ENCODE data around the gene NFKBIE. TPM values are rescaled to one million over a fixed set of nuclear protein-coding genes. Genes with fewer than 3 reads are reported as not detected.

NFKBIE gene
- total and polyA plus RNA-seq, 5 donors = 2.6 to 5.5 (median 4.3) TPM

- ATAC-seq = no peak
- no peak overlapping the region for H3K4me3 ChIP-seq (ENCODE audit: low read length)
- no peaks in the 10 kb centered on the region for H3K4me1 ChIP-seq (ENCODE audit: control insufficient read depth, insufficient read depth, low read length)
- no peaks in the 10 kb centered on the region for H3K27me3 ChIP-seq (ENCODE audit: control insufficient read depth, insufficient read depth)
- 64% methylated on average over 9 of the region's 9 CpGs for WGBS
- no peak for DNase-seq
- H3K9me3 ChIP-seq (ENCODE audit: control insufficient read depth, low read length) = no peaks in the 10 kb centered on the region
- intact Hi-C loops (cut with DNase I) = loop anchor here in 1 of 4 donors (10.0 kb wide), 1 partner anchor 56 kb away; no protein-coding TSS in a partner anchor
- H3K27ac ChIP-seq (ENCODE audit: low read length) = no peak overlapping the region
Observed at GRCh38 chr6:44278774-44279697, 13.7 kb upstream of the NFKBIE start.

- WGBS = 55% methylated on average over 3 of the region's 3 CpGs
- H3K4me3 ChIP-seq (ENCODE audit: low read length) = no peak overlapping the region
- no peaks in the 10 kb centered on the region for H3K4me1 ChIP-seq (ENCODE audit: control insufficient read depth, insufficient read depth, low read length)
- intact Hi-C loops (cut with DNase I) = loop anchor here in 1 of 4 donors (10.0 kb wide), 1 partner anchor 56 kb away; no protein-coding TSS in a partner anchor
- ATAC-seq (no peak), DNase-seq (no peak)
- no peaks in the 10 kb centered on the region for H3K27me3 ChIP-seq (ENCODE audit: control insufficient read depth, insufficient read depth)
- H3K9me3 ChIP-seq (ENCODE audit: control insufficient read depth, low read length) = no peaks in the 10 kb centered on the region
- no peak overlapping the region for H3K27ac ChIP-seq (ENCODE audit: low read length)
Observed at GRCh38 chr6:44278315-44278714, 13.0 kb upstream of the NFKBIE start.

DNA sequence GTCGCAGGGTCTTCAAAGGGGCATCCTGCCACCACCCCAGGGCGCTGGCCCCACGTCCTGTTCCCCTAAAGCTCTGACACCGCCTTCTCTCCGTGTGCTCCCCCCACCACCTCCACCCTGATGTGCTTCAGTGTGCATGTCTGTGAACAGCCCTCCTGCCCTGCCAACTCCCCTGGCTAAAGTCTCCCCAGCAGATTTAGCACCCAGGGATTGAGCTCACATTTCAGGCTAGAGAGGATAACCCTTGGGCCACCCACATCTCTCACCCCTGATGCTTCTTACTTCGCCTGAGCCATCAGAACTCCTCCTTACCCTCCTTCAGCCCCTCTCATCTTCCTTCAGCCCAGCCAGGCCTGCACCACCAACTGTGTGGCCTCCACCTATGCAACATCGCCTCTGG is 12.4 kb upstream of the NFKBIE start:
- H3K4me1 ChIP-seq (ENCODE audit: control insufficient read depth, insufficient read depth, low read length) = no peaks in the 10 kb centered on the region
- ATAC-seq (no peak), DNase-seq (no peak)
- no peak overlapping the region for H3K27ac ChIP-seq (ENCODE audit: low read length)
- H3K27me3 ChIP-seq (ENCODE audit: control insufficient read depth, insufficient read depth) = no peaks in the 10 kb centered on the region
- WGBS = 70% methylated on average over 7 of the region's 7 CpGs
- H3K9me3 ChIP-seq (ENCODE audit: control insufficient read depth, low read length) = no peaks in the 10 kb centered on the region
- intact Hi-C loops (cut with DNase I) = loop anchor here in 1 of 4 donors (10.0 kb wide), 1 partner anchor 57 kb away; no protein-coding TSS in a partner anchor
- no peak overlapping the region for H3K4me3 ChIP-seq (ENCODE audit: low read length)

- no peaks in the 10 kb centered on the region for H3K9me3 ChIP-seq (ENCODE audit: control insufficient read depth, low read length)
- intact Hi-C loops (cut with DNase I) = loop anchor here in 1 of 4 donors (10.0 kb wide), 1 partner anchor 58 kb away; no protein-coding TSS in a partner anchor
- H3K27ac ChIP-seq (ENCODE audit: low read length) = no peak overlapping the region
- ATAC-seq (no peak), DNase-seq (no peak)
- H3K4me1 ChIP-seq (ENCODE audit: control insufficient read depth, insufficient read depth, low read length) = no peaks in the 10 kb centered on the region
- H3K4me3 ChIP-seq (ENCODE audit: low read length) = no peak overlapping the region
- no peaks in the 10 kb centered on the region for H3K27me3 ChIP-seq (ENCODE audit: control insufficient read depth, insufficient read depth)
- WGBS = 80% methylated on average over 23 of the region's 23 CpGs
Observed at GRCh38 chr6:44276667-44277640, 11.6 kb upstream of the NFKBIE start.

- ATAC-seq = peak; percentile 20 to 24
- WGBS = 12% methylated on average over 109 of the region's 109 CpGs
- Histone ChIP-seq H3K27ac (ENCODE audit: low read length) (no peak overlapping the region), H3K4me3 (ENCODE audit: low read length) (peak overlapping the region; percentile 14), H3K4me1 (ENCODE audit: control insufficient read depth, insufficient read depth, low read length) (no peaks in the 10 kb centered on the region), H3K9me3 (ENCODE audit: control insufficient read depth, low read length) (no peaks in the 10 kb centered on the region), H3K27me3 (ENCODE audit: control insufficient read depth, insufficient read depth) (no peaks in the 10 kb centered on the region)
- DNase-seq = no peak
- intact Hi-C loops (cut with DNase I) = loop anchor here in 1 of 4 donors (10.0 kb wide), 1 partner anchor 59 kb away; no protein-coding TSS in a partner anchor
Observed at GRCh38 chr6:44275749-44276648, 10.6 kb upstream of the NFKBIE start.

DNA sequence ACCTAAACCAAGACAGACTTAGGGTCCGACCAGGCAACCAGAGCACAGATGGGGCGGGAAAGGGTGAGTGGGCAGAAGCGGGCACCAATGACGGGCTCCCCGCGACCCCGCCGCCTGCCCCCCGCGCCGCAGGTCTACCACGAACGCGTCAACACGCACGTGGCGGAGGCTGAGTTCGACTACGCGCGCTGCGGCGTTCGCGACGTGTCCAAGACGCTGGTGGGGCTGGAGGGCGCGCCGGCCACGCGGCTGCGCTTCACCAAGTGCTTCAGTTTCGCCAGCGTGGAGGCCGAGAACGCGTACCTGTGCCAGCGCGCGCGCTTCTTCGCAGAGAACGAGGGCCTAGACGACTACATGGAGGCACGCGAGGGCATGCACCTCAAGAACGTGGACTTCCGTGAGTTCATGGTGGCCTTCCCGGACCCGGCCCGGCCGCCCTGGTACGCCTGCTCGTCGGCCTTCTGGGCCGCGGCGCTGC is 10.0 kb upstream of the NFKBIE start:
- ATAC-seq (no peak), DNase-seq (no peak)
- Histone ChIP-seq H3K27ac (ENCODE audit: low read length) (no peak overlapping the region), H3K4me1 (ENCODE audit: control insufficient read depth, insufficient read depth, low read length) (no peaks in the 10 kb centered on the region), H3K9me3 (ENCODE audit: control insufficient read depth, low read length) (no peaks in the 10 kb centered on the region), H3K27me3 (ENCODE audit: control insufficient read depth, insufficient read depth) (no peaks in the 10 kb centered on the region), H3K4me3 (ENCODE audit: low read length) (no peak overlapping the region)
- intact Hi-C loops (cut with DNase I) = loop anchor here in 1 of 4 donors (10.0 kb wide), 1 partner anchor 59 kb away; no protein-coding TSS in a partner anchor
- WGBS = 80% methylated on average over 59 of the region's 59 CpGs

- intact Hi-C loops (cut with DNase I) = loop anchor here in 1 of 4 donors (10.0 kb wide), 1 partner anchor 61 kb away; no protein-coding TSS in a partner anchor
- ATAC-seq = no peak
- no peak for DNase-seq
- H3K4me3 ChIP-seq (ENCODE audit: low read length) = no peak overlapping the region
- H3K27me3 ChIP-seq (ENCODE audit: control insufficient read depth, insufficient read depth) = no peaks in the 10 kb centered on the region
- WGBS = 54% methylated on average over 1 of the region's 1 CpG
- H3K9me3 ChIP-seq (ENCODE audit: control insufficient read depth, low read length) = no peaks in the 10 kb centered on the region
- no peak overlapping the region for H3K27ac ChIP-seq (ENCODE audit: low read length)
- no peaks in the 10 kb centered on the region for H3K4me1 ChIP-seq (ENCODE audit: control insufficient read depth, insufficient read depth, low read length)
Observed at GRCh38 chr6:44273617-44274016, 8.3 kb upstream of the NFKBIE start.

GRCh38 chr6:44272999-44273566 is 7.7 kb upstream of the NFKBIE start:
- no peaks in the 10 kb centered on the region for H3K4me1 ChIP-seq (ENCODE audit: control insufficient read depth, insufficient read depth, low read length)
- no peak overlapping the region for H3K4me3 ChIP-seq (ENCODE audit: low read length)
- intact Hi-C loops (cut with DNase I) = loop anchor here in 1 of 4 donors (10.0 kb wide), 1 partner anchor 62 kb away; no protein-coding TSS in a partner anchor
- 84% methylated on average over 23 of the region's 23 CpGs for WGBS
- H3K9me3 ChIP-seq (ENCODE audit: control insufficient read depth, low read length) = no peaks in the 10 kb centered on the region
- H3K27me3 ChIP-seq (ENCODE audit: control insufficient read depth, insufficient read depth) = no peaks in the 10 kb centered on the region
- no peak for ATAC-seq
- no peak overlapping the region for H3K27ac ChIP-seq (ENCODE audit: low read length)
- no peak for DNase-seq

DNA sequence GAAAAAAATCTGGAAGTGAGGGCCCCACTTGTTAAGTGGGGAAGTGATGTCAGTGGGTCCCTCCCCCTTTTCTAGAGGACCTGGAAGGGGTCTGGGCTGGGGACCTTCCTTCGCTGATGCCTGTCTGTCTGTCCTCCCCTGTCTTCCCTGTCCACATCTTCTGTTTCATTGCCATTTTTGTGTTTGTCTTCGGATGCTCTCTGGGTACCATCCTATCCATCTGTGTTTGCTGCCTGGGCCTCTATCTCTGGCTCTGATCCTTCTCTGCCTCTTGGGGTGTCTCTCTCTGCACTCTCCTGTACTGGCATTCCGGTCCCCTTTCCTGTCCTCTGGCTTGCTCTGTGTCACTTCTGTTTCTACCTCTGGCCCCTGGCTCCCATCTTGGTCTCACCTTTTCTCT is 7.2 kb upstream of the NFKBIE start:
- ATAC-seq = no peak
- Histone ChIP-seq H3K27ac (ENCODE audit: low read length) (no peak overlapping the region), H3K27me3 (ENCODE audit: control insufficient read depth, insufficient read depth) (no peaks in the 10 kb centered on the region), H3K4me1 (ENCODE audit: control insufficient read depth, insufficient read depth, low read length) (no peaks in the 10 kb centered on the region), H3K4me3 (ENCODE audit: low read length) (no peak overlapping the region), H3K9me3 (ENCODE audit: control insufficient read depth, low read length) (no peaks in the 10 kb centered on the region)
- no peak for DNase-seq
- 85% methylated on average over 3 of the region's 3 CpGs for WGBS
- intact Hi-C loops (cut with DNase I) = loop anchor here in 1 of 4 donors (10.0 kb wide), 1 partner anchor 62 kb away; no protein-coding TSS in a partner anchor

All from right cardiac atrium (tissue), 5 donors.